ENCODE measurements around the gene MAGI2. TPM values are rescaled to one million over a fixed set of nuclear protein-coding genes. Genes with fewer than 3 reads are reported as not detected.

The MAGI2 gene
- total RNA-seq, 1 experiment from 2014 or later, result 14.3 TPM

DNA sequence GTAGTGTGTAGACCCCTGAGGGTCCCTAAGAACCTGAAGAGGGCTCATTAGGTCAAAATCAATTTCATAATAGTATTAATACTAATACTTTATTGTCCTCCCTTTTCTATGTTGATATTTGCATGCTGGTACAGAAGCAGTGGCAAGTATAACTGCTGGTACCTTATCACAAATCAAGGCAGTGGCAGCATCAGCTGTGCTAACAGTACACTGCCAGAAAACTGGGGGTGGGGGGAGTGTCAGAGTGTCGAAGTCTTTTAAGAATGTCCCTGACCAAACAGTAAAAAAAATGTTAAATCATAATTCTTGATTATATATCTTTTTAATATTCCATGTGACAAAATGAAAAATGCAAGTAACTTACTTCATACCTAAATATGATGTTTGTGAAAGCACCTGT, 716.9 kb downstream of the MAGI2 start:
- Histone ChIP-seq H3K9ac (ENCODE audit: extremely low read depth, insufficient read length, low read length) (no peak overlapping the region), H3K27ac (ENCODE audit: insufficient read length, low read depth, low read length) (no peak overlapping the region), H4K8ac (replicated peaks; ENCODE audit: insufficient read length, low read depth, low read length) (no peak overlapping the region), H3T11ph (ENCODE audit: low read length) (no peak overlapping the region), H2BK12ac (ENCODE audit: insufficient read length, low read depth, low read length) (no peak overlapping the region), H3K14ac (ENCODE audit: insufficient read depth, low read length) (no peak overlapping the region), H4K20me1 (ENCODE audit: control insufficient read depth, insufficient read depth, insufficient read length) (no peaks in the 10 kb centered on the region), H3K27me3 (ENCODE audit: insufficient read depth, low read length) (no peaks in the 10 kb centered on the region), H2BK5ac (ENCODE audit: insufficient read length, low read length) (no peak overlapping the region), H3K79me2 (ENCODE audit: insufficient read depth, low read length) (no peaks in the 10 kb centered on the region), H3K18ac (ENCODE audit: insufficient read length, low read depth, low read length) (no peak overlapping the region), H3K4me1 (ENCODE audit: insufficient read depth, low read length) (no peaks in the 10 kb centered on the region; the same call in 1 of the 2 replicates), H3K56ac (ENCODE audit: insufficient read length, low read depth, low read length) (no peak overlapping the region), H3K9me3 (ENCODE audit: control insufficient read depth, low read depth, low read length) (no peaks in the 10 kb centered on the region), H2BK20ac (ENCODE audit: low read depth, low read length, poor library complexity, severe bottlenecking) (no peak overlapping the region), H2BK120ac (ENCODE audit: low read depth, low read length, poor library complexity, severe bottlenecking) (no peak overlapping the region), H3K79me1 (ENCODE audit: insufficient read depth, low read depth, low read length, poor library complexity, severe bottlenecking) (no peaks in the 10 kb centered on the region), H3K4me2 (ENCODE audit: insufficient read depth, insufficient read length, low read length) (no peak overlapping the region), H4K91ac (ENCODE audit: insufficient read length, low read depth, low read length) (no peak overlapping the region), H2AFZ (ENCODE audit: low read length) (no peak overlapping the region), H2BK15ac (ENCODE audit: low read depth, low read length) (no peak overlapping the region), H2AK5ac (ENCODE audit: insufficient read length, low read length) (no peak overlapping the region), H3K4ac (ENCODE audit: low read depth, low read length) (no peak overlapping the region), H4K5ac (ENCODE audit: insufficient read length, low read depth, low read length) (no peak overlapping the region), H3K23ac (ENCODE audit: insufficient read length, low read depth, low read length) (no peak overlapping the region), H3K23me2 (ENCODE audit: insufficient read length, low read depth, low read length, poor library complexity, severe bottlenecking) (no peaks in the 10 kb centered on the region)
- Mint-ChIP-seq H3K4me3 (no peak overlapping the region), H3K4me1 (peaks cover 0 to 4% of the 10 kb centered on the region in 2 experiments; a peak in 1 of 4 replicates), H3K36me3 (ENCODE audit: insufficient read depth in 1 of 3, low read depth in 3 of 3) (peaks cover 0 to 6% (median 3%) of the 10 kb centered on the region in 3 experiments; a peak in 3 of 7 replicates), H3K27me3 (ENCODE audit: low read depth) (no peaks in the 10 kb centered on the region), H3K27ac (no peak overlapping the region), H3K9me3 (no peaks in the 10 kb centered on the region; a peak in 1 of 5 replicates)
- TF ChIP-seq, protein P1, sequence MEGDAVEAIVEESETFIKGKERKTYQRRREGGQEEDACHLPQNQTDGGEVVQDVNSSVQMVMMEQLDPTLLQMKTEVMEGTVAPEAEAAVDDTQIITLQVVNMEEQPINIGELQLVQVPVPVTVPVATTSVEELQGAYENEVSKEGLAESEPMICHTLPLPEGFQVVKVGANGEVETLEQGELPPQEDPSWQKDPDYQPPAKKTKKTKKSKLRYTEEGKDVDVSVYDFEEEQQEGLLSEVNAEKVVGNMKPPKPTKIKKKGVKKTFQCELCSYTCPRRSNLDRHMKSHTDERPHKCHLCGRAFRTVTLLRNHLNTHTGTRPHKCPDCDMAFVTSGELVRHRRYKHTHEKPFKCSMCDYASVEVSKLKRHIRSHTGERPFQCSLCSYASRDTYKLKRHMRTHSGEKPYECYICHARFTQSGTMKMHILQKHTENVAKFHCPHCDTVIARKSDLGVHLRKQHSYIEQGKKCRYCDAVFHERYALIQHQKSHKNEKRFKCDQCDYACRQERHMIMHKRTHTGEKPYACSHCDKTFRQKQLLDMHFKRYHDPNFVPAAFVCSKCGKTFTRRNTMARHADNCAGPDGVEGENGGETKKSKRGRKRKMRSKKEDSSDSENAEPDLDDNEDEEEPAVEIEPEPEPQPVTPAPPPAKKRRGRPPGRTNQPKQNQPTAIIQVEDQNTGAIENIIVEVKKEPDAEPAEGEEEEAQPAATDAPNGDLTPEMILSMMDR (conservative IDR thresholded peaks at IDR 0.05), result no peak
- no peak for DNase-seq
- WGBS (ENCODE audit: extremely low coverage, insufficient read length, low lambda C conversion rate), result no CpG with 5 or more reads among the region's 1 CpG
